ENCODE results near the gene ZSCAN25.
A peak's percentile ranks its signal among the peaks of the same experiment; 100 is the strongest.

ZSCAN25 gene

GRCh38 chr7:99607548-99607947 is 9.2 kb upstream of the ZSCAN25 start:
- H3K27ac ChIP-seq: no peak overlapping the region
- no peak for DNase-seq (ENCODE audit: low read depth, low spot score)
- TF ChIP-seq EZH2 (IDR thresholded peaks at IDR 0.05) (no peak), POLR2AphosphoS5 (IDR thresholded peaks at IDR 0.05; ENCODE audit: borderline replicate concordance, low read depth, low read length) (no peak), FOXP2 (optimal IDR thresholded peaks at IDR 0.05; ENCODE audit: control extremely low read depth, extremely low read length, insufficient read depth) (no peak)
- no peaks in the 10 kb centered on the region for H3K9me3 ChIP-seq (ENCODE audit: low read depth, low read length)
- H3K4me3 ChIP-seq: no peak overlapping the region
- H3K9ac ChIP-seq (ENCODE audit: insufficient read length): no peak overlapping the region
- H3K36me3 ChIP-seq (ENCODE audit: insufficient read depth, low read length): no peaks in the 10 kb centered on the region

DNA sequence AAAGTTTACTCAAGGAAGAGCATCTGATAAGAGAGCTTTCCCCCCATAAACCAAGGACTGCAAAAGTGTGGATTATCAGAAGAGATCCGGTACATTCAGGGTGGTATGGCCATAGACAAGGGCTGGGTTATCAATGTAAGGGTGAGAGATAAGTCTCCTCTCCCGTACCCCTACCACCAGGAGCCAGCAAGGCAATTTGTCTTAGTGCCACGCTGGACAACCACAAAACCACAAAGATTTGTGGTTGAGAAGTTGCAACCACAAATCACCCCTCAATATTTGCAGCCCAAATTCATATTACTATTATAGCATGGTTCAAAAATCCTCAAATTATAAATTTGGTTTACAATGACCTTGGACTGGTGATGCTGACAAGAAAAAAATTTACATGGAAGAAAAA is 2.3 kb upstream of the ZSCAN25 start:
- H3K9ac ChIP-seq (ENCODE audit: insufficient read length): no peak overlapping the region
- no peak overlapping the region for H3K4me3 ChIP-seq
- H3K27ac ChIP-seq: no peak overlapping the region
- H3K36me3 ChIP-seq (ENCODE audit: insufficient read depth, low read length): peaks cover 15% of the 10 kb centered on the region
- no peaks in the 10 kb centered on the region for H3K9me3 ChIP-seq (ENCODE audit: low read depth, low read length)
- no peak for DNase-seq (ENCODE audit: low read depth, low spot score)
- TF ChIP-seq EZH2 (IDR thresholded peaks at IDR 0.05) (no peak), FOXP2 (optimal IDR thresholded peaks at IDR 0.05; ENCODE audit: control extremely low read depth, extremely low read length, insufficient read depth) (no peak), POLR2AphosphoS5 (IDR thresholded peaks at IDR 0.05; ENCODE audit: borderline replicate concordance, low read depth, low read length) (no peak)

DNA sequence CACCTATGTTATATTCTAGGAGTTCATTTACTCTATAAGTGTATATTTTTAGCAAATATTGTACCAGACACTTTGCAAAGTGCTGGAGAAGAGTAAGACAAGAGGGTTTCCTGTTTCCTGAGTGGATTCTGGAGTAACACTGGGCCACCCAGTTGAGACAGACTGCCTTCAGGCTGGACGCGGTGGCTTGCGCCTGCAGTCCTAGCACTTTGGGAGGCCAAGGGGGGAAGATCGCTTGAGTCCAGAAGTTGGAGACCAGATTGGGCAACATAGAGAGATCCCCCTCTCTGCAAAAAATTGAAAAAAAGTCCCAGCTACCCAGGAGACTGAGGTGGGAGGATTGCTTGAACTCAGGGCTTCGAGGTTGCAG is 772 bp upstream of the ZSCAN25 start:
- TF ChIP-seq FOXP2 (optimal IDR thresholded peaks at IDR 0.05; ENCODE audit: control extremely low read depth, extremely low read length, insufficient read depth): no peak
- no peak for TF ChIP-seq EZH2 (IDR thresholded peaks at IDR 0.05)
- TF ChIP-seq POLR2AphosphoS5 (IDR thresholded peaks at IDR 0.05; ENCODE audit: borderline replicate concordance, low read depth, low read length): no peak
- Histone ChIP-seq H3K9me3 (ENCODE audit: low read depth, low read length) (no peaks in the 10 kb centered on the region), H3K9ac (ENCODE audit: insufficient read length) (no peak overlapping the region), H3K4me3 (peak overlapping the region; percentile 99), H3K27ac (no peak overlapping the region), H3K36me3 (ENCODE audit: insufficient read depth, low read length) (peaks cover 29% of the 10 kb centered on the region)
- no peak for DNase-seq (ENCODE audit: low read depth, low spot score)

GRCh38 chr7:99617192-99617781 is 541 bp downstream of the ZSCAN25 start:
- Histone ChIP-seq H3K9ac (ENCODE audit: insufficient read length) (peak overlapping the region; percentile 97), H3K27ac (peak overlapping the region; percentile 66; the same call in 1 of the 2 replicates), H3K4me3 (peak overlapping the region; percentile 99), H3K36me3 (ENCODE audit: insufficient read depth, low read length) (peaks cover 40% of the 10 kb centered on the region), H3K9me3 (ENCODE audit: low read depth, low read length) (no peaks in the 10 kb centered on the region)
- no peak for DNase-seq (ENCODE audit: low read depth, low spot score)
- no peak for TF ChIP-seq EZH2 (IDR thresholded peaks at IDR 0.05)
- no peak for TF ChIP-seq FOXP2 (optimal IDR thresholded peaks at IDR 0.05; ENCODE audit: control extremely low read depth, extremely low read length, insufficient read depth)
- TF ChIP-seq POLR2AphosphoS5 (IDR thresholded peaks at IDR 0.05; ENCODE audit: borderline replicate concordance, low read depth, low read length): no peak

DNA sequence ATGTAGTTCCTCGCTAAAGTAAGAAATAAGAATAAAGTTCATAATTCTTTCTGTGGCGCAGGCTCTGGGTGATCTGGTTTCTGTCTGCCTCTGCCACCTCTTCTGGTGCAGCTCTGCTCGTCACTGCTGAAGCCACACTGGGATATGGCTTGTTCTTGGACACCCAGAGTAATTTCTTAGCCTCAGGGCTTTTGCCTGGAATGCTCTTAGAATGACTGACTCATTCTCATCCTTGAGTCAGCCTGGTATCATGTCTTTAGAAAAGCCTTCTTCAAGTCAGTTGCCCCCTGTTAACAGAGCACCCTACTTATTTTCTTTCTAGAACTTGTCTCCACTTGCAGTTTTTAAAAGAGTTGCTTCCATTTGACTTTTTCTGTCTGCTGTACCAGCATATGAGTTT is 2.0 kb downstream of the ZSCAN25 start:
- TF ChIP-seq POLR2AphosphoS5 (IDR thresholded peaks at IDR 0.05; ENCODE audit: borderline replicate concordance, low read depth, low read length) (no peak), EZH2 (IDR thresholded peaks at IDR 0.05) (no peak), FOXP2 (optimal IDR thresholded peaks at IDR 0.05; ENCODE audit: control extremely low read depth, extremely low read length, insufficient read depth) (no peak)
- Histone ChIP-seq H3K27ac (no peak overlapping the region), H3K36me3 (ENCODE audit: insufficient read depth, low read length) (peaks cover 54% of the 10 kb centered on the region), H3K4me3 (no peak overlapping the region), H3K9ac (ENCODE audit: insufficient read length) (no peak overlapping the region), H3K9me3 (ENCODE audit: low read depth, low read length) (no peaks in the 10 kb centered on the region)
- no peak for DNase-seq (ENCODE audit: low read depth, low spot score)

GRCh38 chr7:99619571-99620130 is 2.9 kb downstream of the ZSCAN25 start:
- H3K9ac ChIP-seq (ENCODE audit: insufficient read length): no peak overlapping the region
- H3K27ac ChIP-seq: no peak overlapping the region
- no peak for DNase-seq (ENCODE audit: low read depth, low spot score)
- TF ChIP-seq POLR2AphosphoS5 (IDR thresholded peaks at IDR 0.05; ENCODE audit: borderline replicate concordance, low read depth, low read length) (no peak), EZH2 (IDR thresholded peaks at IDR 0.05) (no peak), FOXP2 (optimal IDR thresholded peaks at IDR 0.05; ENCODE audit: control extremely low read depth, extremely low read length, insufficient read depth) (no peak)
- H3K4me3 ChIP-seq: no peak overlapping the region
- peaks cover 63% of the 10 kb centered on the region for H3K36me3 ChIP-seq (ENCODE audit: insufficient read depth, low read length)
- no peaks in the 10 kb centered on the region for H3K9me3 ChIP-seq (ENCODE audit: low read depth, low read length)

DNA sequence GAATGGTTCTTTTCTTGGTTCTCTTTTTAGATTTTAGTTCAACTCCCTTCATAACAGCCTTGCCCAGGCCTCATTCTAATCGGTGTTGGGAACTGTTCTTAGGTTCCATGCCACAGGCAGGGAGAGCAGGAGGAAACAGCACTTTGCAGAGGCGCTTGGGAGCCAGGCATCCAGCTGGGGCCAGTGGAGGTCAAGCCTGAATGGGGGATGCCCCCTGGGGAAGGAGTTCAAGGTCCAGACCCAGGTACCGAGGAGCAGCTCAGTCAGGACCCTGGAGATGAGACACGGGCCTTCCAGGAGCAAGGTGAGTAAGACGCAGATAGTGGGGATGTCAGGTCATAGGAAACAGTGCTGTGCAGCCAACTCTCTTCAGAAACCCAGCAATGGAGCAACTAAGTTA is 4.5 kb downstream of the ZSCAN25 start:
- Histone ChIP-seq H3K27ac (no peak overlapping the region), H3K9ac (ENCODE audit: insufficient read length) (no peak overlapping the region), H3K36me3 (ENCODE audit: insufficient read depth, low read length) (peaks cover 79% of the 10 kb centered on the region), H3K9me3 (ENCODE audit: low read depth, low read length) (no peaks in the 10 kb centered on the region), H3K4me3 (no peak overlapping the region)
- no peak for DNase-seq (ENCODE audit: low read depth, low spot score)
- TF ChIP-seq FOXP2 (optimal IDR thresholded peaks at IDR 0.05; ENCODE audit: control extremely low read depth, extremely low read length, insufficient read depth) (no peak), EZH2 (IDR thresholded peaks at IDR 0.05) (no peak), POLR2AphosphoS5 (IDR thresholded peaks at IDR 0.05; ENCODE audit: borderline replicate concordance, low read depth, low read length) (no peak)

DNA sequence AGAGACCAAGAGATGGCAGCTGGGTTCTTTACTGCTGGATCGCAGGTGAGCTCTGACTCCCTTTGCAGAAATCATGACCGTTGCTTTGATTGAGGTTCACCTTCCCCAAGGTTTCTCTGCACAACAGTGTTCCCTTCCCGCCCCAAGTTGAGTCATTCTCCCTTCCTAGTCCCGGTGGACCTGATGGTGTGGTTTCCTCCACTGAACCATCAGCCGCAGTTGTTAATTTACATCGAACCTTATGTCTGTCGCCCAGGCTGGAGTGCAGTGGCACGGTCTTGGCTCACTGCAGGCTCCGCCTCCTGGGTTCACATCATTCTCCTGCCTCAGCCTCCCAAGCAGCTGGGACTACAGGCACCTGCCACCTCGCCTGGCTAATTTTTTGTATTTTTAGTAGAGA is 5.8 kb downstream of the ZSCAN25 start:
- no peak for DNase-seq (ENCODE audit: low read depth, low spot score)
- Histone ChIP-seq H3K4me3 (no peak overlapping the region), H3K9ac (ENCODE audit: insufficient read length) (no peak overlapping the region), H3K9me3 (ENCODE audit: low read depth, low read length) (no peaks in the 10 kb centered on the region), H3K36me3 (ENCODE audit: insufficient read depth, low read length) (peaks cover 91% of the 10 kb centered on the region), H3K27ac (no peak overlapping the region)
- TF ChIP-seq EZH2 (IDR thresholded peaks at IDR 0.05) (no peak), POLR2AphosphoS5 (IDR thresholded peaks at IDR 0.05; ENCODE audit: borderline replicate concordance, low read depth, low read length) (no peak), FOXP2 (optimal IDR thresholded peaks at IDR 0.05; ENCODE audit: control extremely low read depth, extremely low read length, insufficient read depth) (no peak)

Data from SK-N-MC (cell line).